ENCODE measurements around the gene SAV1. TPM values are rescaled to one million over a fixed set of nuclear protein-coding genes. Genes with fewer than 3 reads are reported as not detected.
A peak's percentile ranks its signal among the peaks of the same experiment; 100 is the strongest.
"Not testable (repeated sequence)": the region's sequence is repeated elsewhere in the genome, so short reads cannot be mapped to it uniquely, and the experiment has no call there.

Gene SAV1
- polyA plus RNA-seq, 2 of the 4 experiments (the other 2 are of a cell fraction): 20.3 TPM

DNA sequence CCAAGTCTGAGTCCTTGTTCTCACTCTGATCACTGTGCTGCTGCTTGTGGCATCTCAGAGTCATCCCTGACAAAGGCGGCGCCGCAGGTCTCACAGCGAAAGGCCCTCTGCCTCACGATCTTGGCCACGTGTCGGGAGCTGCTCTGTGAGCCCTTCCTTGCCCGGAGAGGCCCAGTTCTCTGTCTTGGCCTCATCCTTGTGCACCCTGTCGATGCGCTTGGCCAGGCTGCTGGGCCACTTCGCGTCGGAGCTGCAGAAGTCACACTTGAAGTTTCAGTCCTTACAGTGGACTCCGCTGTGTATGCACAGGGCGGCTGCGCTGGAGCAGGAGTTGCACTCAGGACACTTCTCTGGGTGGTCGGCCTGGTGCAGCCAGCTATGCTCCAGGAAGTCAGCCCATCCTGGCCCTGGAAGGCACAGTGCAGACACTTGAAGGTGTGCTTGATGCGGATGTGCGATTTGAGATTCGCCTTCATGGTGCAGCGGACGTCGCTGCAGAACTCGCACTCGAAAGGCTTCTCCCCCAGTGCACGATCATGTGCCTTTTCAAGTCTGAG is 36.4 kb upstream of the SAV1 start (continued):
- TF ChIP-seq, protein P1, sequence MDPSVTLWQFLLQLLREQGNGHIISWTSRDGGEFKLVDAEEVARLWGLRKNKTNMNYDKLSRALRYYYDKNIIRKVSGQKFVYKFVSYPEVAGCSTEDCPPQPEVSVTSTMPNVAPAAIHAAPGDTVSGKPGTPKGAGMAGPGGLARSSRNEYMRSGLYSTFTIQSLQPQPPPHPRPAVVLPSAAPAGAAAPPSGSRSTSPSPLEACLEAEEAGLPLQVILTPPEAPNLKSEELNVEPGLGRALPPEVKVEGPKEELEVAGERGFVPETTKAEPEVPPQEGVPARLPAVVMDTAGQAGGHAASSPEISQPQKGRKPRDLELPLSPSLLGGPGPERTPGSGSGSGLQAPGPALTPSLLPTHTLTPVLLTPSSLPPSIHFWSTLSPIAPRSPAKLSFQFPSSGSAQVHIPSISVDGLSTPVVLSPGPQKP (IDR thresholded peaks at IDR 0.05; ENCODE audit: low read depth, low read length): no peak
- TF ChIP-seq FOSL2 (IDR thresholded peaks at IDR 0.05): no peak
- TF ChIP-seq FOSL2 (CRISPR knock-in tag; IDR thresholded peaks at IDR 0.05): no peak

DNA sequence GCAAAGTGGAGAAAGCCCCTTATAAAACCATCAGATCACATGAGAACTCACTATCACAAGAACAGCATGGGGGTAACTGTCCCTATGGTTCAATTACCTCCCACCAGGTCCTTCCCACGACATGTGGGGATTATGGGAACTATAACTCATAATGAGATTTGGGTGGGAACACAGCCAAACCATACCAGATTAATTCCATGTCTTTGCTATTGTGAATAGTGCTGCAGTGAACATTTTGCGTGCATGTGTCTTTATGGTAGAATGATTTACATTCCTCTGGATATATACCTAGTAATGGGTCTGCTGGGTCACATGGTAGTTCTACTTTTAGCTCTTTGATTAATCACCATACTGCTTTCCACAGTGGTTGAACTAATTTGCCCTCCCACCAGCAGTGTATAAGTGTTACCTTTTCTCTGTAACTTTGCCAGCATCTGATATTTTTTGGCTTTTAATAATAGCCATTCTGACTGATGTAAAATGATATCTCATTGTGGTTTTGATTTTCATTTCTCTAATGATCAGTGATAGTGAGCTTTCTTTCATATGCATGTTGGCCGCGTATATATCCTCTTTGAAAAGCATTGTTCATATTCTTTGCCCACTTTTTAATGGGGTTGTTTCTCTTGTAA is 29.7 kb upstream of the SAV1 start:
- WGBS (ENCODE audit: missing lambda C conversion rate): 57% methylated on average over 4 of the region's 4 CpGs
- POLR2A ChIA-PET: no interaction called here
- no peak for ATAC-seq
- CTCF ChIA-PET: interaction anchor here (1.1 to 1.2 kb wide), 2 partner anchors 22 to 76 kb away, joined by 3 read pairs; no protein-coding TSS in a partner anchor
- Histone ChIP-seq H3K4me1 (no peaks in the 10 kb centered on the region), H3K4me3 (no peak overlapping the region), H3K9me3 (peaks cover 12% of the 10 kb centered on the region), H3K4me2 (no peak overlapping the region), H3K27ac (no peak overlapping the region)
- TF ChIP-seq, protein P2, sequence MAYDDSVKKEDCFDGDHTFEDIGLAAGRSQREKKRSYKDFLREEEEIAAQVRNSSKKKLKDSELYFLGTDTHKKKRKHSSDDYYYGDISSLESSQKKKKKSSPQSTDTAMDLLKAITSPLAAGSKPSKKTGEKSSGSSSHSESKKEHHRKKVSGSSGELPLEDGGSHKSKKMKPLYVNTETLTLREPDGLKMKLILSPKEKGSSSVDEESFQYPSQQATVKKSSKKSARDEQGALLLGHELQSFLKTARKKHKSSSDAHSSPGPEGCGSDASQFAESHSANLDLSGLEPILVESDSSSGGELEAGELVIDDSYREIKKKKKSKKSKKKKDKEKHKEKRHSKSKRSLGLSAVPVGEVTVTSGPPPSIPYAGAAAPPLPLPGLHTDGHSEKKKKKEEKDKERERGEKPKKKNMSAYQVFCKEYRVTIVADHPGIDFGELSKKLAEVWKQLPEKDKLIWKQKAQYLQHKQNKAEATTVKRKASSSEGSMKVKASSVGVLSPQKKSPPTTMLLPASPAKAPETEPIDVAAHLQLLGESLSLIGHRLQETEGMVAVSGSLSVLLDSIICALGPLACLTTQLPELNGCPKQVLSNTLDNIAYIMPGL (CRISPR knock-in tag; IDR thresholded peaks at IDR 0.05; ENCODE audit: borderline replicate concordance): no peak
- TF ChIP-seq JUNB (IDR thresholded peaks at IDR 0.05) (no peak), FOXS1 (CRISPR knock-in tag; IDR thresholded peaks at IDR 0.05) (no peak), SMC3 (IDR thresholded peaks at IDR 0.05) (no peak), RAD21 (conservative IDR thresholded peaks at IDR 0.05 in 1 of 2, IDR thresholded peaks at IDR 0.05 in 1 of 2) (no peak), CHD4 (IDR thresholded peaks at IDR 0.05; ENCODE audit: borderline replicate concordance) (no peak), HOXB5 (CRISPR knock-in tag; IDR thresholded peaks at IDR 0.05) (no peak), EP300 (IDR thresholded peaks at IDR 0.05) (no peak), BHLHE40 (IDR thresholded peaks at IDR 0.05; ENCODE audit: low read depth, low read length) (no peak), SREBF2 (IDR thresholded peaks at IDR 0.05) (no peak), ZNF302 (CRISPR knock-in tag; IDR thresholded peaks at IDR 0.05) (no peak)
- TF ChIP-seq, protein P3, sequence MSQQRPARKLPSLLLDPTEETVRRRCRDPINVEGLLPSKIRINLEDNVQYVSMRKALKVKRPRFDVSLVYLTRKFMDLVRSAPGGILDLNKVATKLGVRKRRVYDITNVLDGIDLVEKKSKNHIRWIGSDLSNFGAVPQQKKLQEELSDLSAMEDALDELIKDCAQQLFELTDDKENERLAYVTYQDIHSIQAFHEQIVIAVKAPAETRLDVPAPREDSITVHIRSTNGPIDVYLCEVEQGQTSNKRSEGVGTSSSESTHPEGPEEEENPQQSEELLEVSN (IDR thresholded peaks at IDR 0.05; ENCODE audit: borderline replicate concordance, low read depth): no peak
- no peak for FAIRE-seq
- DNase-seq (ENCODE audit: low read depth in 1 of 2, low spot score in 1 of 2): no peak

DNA sequence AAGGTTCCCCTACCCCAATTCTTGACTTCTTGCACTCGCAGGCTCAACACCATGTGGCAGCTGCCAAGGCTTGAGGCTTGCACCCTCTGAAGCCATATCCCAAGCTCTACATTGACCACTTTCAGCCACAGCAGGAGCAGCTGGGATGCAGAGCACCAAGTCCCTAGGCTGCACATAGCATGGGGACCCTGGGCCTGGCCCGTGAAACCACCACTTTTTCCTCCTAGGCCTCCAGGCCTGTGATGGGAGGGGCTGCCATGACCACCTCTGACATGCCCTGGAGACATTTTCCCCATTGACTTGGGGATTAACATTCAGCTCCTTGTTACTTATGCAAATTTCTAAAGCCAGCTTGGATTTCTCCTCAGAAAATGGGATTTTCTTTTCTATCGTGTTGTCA is 26.2 kb upstream of the SAV1 start:
- not testable (repeated sequence) for DNase-seq (ENCODE audit: low read depth in 1 of 2, low spot score in 1 of 2); H3K4me2 ChIP-seq; FAIRE-seq; H3K27ac ChIP-seq; H3K4me3 ChIP-seq; H3K4me1 ChIP-seq; ATAC-seq
- TF ChIP-seq ZFP36 (IDR thresholded peaks at IDR 0.05; ENCODE audit: borderline replicate concordance, partially characterized antibody): peak; percentile 63
- POLR2A ChIA-PET: interaction anchor here (1.2 kb wide), 1 partner anchor 26 kb away, joined by 4 read pairs; the partner anchor contains the start of gene SAV1
- 55% methylated on average over 3 of the region's 3 CpGs for WGBS (ENCODE audit: missing lambda C conversion rate)
- CTCF ChIA-PET: interaction anchor here (0.8 to 1.0 kb wide), 3 partner anchors 13 to 280 kb away, joined by 3 read pairs; no protein-coding TSS in a partner anchor
- peaks cover 12% of the 10 kb centered on the region for H3K9me3 ChIP-seq

DNA sequence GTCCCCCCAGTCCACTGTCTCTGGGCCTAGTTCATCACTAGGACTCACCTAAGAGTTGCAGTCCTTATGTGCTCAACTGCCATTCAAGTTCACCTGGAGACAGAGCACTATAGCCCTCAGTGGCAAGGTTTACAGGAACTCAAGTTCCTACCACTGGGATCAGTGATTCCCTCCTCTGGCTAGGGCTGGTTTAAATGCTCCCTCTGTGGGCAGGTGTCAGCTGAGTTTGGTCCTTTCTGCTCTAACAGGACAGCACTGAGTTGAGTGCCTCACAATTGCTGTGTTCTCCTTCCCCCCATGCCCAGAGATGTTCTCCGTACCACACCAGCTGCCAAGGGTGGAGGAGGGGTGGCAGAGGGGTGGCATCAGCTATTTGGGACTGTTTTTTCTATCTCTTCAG is 20.8 kb upstream of the SAV1 start:
- 85% methylated on average over 1 of the region's 1 CpG for WGBS (ENCODE audit: missing lambda C conversion rate)
- no peak for DNase-seq (ENCODE audit: low read depth in 1 of 2, low spot score in 1 of 2)
- FAIRE-seq: no peak
- TF ChIP-seq, protein P4, sequence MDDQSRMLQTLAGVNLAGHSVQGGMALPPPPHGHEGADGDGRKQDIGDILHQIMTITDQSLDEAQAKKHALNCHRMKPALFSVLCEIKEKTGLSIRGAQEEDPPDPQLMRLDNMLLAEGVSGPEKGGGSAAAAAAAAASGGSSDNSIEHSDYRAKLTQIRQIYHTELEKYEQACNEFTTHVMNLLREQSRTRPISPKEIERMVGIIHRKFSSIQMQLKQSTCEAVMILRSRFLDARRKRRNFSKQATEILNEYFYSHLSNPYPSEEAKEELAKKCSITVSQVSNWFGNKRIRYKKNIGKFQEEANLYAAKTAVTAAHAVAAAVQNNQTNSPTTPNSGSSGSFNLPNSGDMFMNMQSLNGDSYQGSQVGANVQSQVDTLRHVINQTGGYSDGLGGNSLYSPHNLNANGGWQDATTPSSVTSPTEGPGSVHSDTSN (IDR thresholded peaks at IDR 0.05): no peak
- TF ChIP-seq RAD21 (conservative IDR thresholded peaks at IDR 0.05 in 1 of 2, IDR thresholded peaks at IDR 0.05 in 1 of 2): 0 out of 5 replicates have a peak, but pooled peaks of 1 of the 2 experiments have one; percentile 10
- ChIA-PET POLR2A (no interaction called here), CTCF (interaction anchor here (1.8 kb wide), 1 partner anchor 11 kb away, joined by 5 read pairs; no protein-coding TSS in a partner anchor)
- no peaks in the 10 kb centered on the region for H3K4me1 ChIP-seq
- ATAC-seq: peak in 1 of 2 experiments; percentile 51; a peak in 3 of 6 replicates
- H3K4me2 ChIP-seq: no peak overlapping the region
- no peak overlapping the region for H3K4me3 ChIP-seq
- H3K27ac ChIP-seq: no peak overlapping the region
- H3K9me3 ChIP-seq: peaks cover 4% of the 10 kb centered on the region; the same call in 2 of the 3 replicates
